Smooth muscle cell (in vitro differentiated cells): ENCODE data around the gene HDAC9. TPM values are rescaled to one million over a fixed set of nuclear protein-coding genes. Genes with fewer than 3 reads are reported as not detected.
A peak's percentile ranks its signal among the peaks of the same experiment; 100 is the strongest.

Experiments
- DNase-seq: peaks from one replicate; lab custom pipeline; 2025; ENCODE audit not compliant: unreplicated experiment; lab: John Stamatoyannopoulos, UW
- H2AFZ ChIP-seq: fragments of 200-600 bp; sonication (generic); 2 replicates; pipeline ENCODE4 v1.6.0; 2016; ENCODE audit warnings: antibody characterized with exemption, low read depth, mild to moderate bottlenecking
- H3F3A ChIP-seq: fragments of 200-600 bp; sonication (generic); 2 replicates; pipeline ENCODE4 v1.6.0; 2017; ENCODE audit warnings: antibody characterized with exemption, low read depth
- H3K27ac ChIP-seq: fragments of 200-600 bp; sonication (generic); 2 replicates; pipeline ENCODE4 v1.5.1; 2016; ENCODE audit warnings: low read depth, mild to moderate bottlenecking
- H3K27me3 ChIP-seq: fragments of 200-600 bp; sonication (generic); 2 replicates; pipeline ENCODE4 v1.6.1; 2016; ENCODE audit warnings: low read depth, mild to moderate bottlenecking
- H3K36me3 ChIP-seq: fragments of 200-600 bp; sonication (generic); 2 replicates; pipeline ENCODE4 v1.5.1; 2016; ENCODE audit warnings: low read depth
- H3K4me1 ChIP-seq: fragments of 200-600 bp; sonication (generic); 2 replicates; pipeline ENCODE4 v1.5.1; 2016; ENCODE audit warnings: low read depth
- H3K4me2 ChIP-seq: fragments of 200-600 bp; sonication (generic); 2 replicates; pipeline ENCODE4 v1.6.0; 2016; ENCODE audit warnings: mild to moderate bottlenecking
- H3K4me3 ChIP-seq: fragments of 200-600 bp; sonication (generic); 2 replicates; pipeline ENCODE4 v1.5.1; 2016; ENCODE audit warnings: mild to moderate bottlenecking
- H3K79me2 ChIP-seq: fragments of 200-600 bp; sonication (generic); 2 replicates; pipeline ENCODE4 v1.6.0; 2016; ENCODE audit warnings: low read depth, mild to moderate bottlenecking
- H3K9ac ChIP-seq: fragments of 200-600 bp; sonication (generic); 2 replicates; pipeline ENCODE4 v1.6.0; 2016; ENCODE audit warnings: low read depth
- H3K9me3 ChIP-seq: fragments of 200-600 bp; sonication (generic); replicated peaks from 2 replicates; pipeline ENCODE4 v1.5.1; 2016; ENCODE audit warnings: low read depth
- H4K20me1 ChIP-seq: fragments of 200-600 bp; sonication (generic); 2 replicates; pipeline ENCODE4 v1.6.0; 2016; ENCODE audit warnings: low read depth
- WGBS: methylation state at CpG from one replicate; pipeline ENCODE4 v1.1.7; 2016; ENCODE audit warnings: low lambda C conversion rate; 5-methylcytosine and 5-hydroxymethylcytosine counted together
- polyA plus RNA-seq: library from polyadenylated mRNA; unstranded; fragments of >200 nt; fragmentation: Nextera tagmentation; extraction: Ambion mirVana; gene quantifications from 2 replicates; pipeline ENCODE4 v1.2.1, GENCODE V29; 2016
- total RNA-seq: library from RNA; depleted of rRNA; stranded (reverse); fragments of >200 nt; gene quantifications from 2 replicates; pipeline ENCODE4 v1.2.3, GENCODE V29; 2014
- TF ChIP-seq, protein P1 (sequence below): fragments of 200-600 bp; sonication (generic); IDR thresholded peaks from 2 replicates; pipeline ENCODE4 v1.5.1; 2017; ENCODE audit warnings: borderline replicate concordance, mild to moderate bottlenecking, antibody characterized with exemption; ENCODE audit not compliant: insufficient read depth, poor library complexity, severe bottlenecking

The HDAC9 gene
- total and polyA plus RNA-seq, 2 experiments from 2014 or later: 2.2 to 7.1 TPM

DNA sequence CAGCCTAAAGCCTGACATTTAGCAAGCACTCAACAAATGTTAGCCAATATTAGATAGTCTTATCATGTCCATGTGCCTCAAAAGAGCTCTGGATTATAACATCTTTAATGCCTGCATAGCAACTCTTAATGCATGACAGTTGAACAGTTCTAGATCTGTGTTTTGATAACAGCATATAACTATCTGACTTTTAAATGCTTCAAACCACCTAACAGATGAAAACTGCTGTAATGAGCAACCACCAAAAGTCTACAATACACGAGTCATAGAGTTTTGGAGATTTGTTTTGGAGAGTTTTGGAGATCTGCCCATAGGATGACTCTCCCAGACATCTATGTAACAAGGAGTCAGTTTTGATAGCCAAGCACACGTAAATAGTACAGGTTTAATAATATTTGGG lies 394.6 kb downstream of the HDAC9 start:
- Histone ChIP-seq H3K9me3 (no peaks in the 10 kb centered on the region), H4K20me1 (no peaks in the 10 kb centered on the region), H3K4me1 (no peaks in the 10 kb centered on the region), H3K79me2 (no peaks in the 10 kb centered on the region), H3K4me2 (no peak overlapping the region), H3K36me3 (no peaks in the 10 kb centered on the region), H3F3A (peaks cover 4% of the 10 kb centered on the region), H2AFZ (peak overlapping the region; percentile 45), H3K27ac (peak overlapping the region; percentile 9), H3K4me3 (no peak overlapping the region), H3K9ac (no peak overlapping the region), H3K27me3 (no peaks in the 10 kb centered on the region)
- DNase-seq: no peak
- 24% methylated on average over 2 of the region's 2 CpGs for WGBS
- TF ChIP-seq, protein P1, sequence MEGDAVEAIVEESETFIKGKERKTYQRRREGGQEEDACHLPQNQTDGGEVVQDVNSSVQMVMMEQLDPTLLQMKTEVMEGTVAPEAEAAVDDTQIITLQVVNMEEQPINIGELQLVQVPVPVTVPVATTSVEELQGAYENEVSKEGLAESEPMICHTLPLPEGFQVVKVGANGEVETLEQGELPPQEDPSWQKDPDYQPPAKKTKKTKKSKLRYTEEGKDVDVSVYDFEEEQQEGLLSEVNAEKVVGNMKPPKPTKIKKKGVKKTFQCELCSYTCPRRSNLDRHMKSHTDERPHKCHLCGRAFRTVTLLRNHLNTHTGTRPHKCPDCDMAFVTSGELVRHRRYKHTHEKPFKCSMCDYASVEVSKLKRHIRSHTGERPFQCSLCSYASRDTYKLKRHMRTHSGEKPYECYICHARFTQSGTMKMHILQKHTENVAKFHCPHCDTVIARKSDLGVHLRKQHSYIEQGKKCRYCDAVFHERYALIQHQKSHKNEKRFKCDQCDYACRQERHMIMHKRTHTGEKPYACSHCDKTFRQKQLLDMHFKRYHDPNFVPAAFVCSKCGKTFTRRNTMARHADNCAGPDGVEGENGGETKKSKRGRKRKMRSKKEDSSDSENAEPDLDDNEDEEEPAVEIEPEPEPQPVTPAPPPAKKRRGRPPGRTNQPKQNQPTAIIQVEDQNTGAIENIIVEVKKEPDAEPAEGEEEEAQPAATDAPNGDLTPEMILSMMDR: no peak

DNA sequence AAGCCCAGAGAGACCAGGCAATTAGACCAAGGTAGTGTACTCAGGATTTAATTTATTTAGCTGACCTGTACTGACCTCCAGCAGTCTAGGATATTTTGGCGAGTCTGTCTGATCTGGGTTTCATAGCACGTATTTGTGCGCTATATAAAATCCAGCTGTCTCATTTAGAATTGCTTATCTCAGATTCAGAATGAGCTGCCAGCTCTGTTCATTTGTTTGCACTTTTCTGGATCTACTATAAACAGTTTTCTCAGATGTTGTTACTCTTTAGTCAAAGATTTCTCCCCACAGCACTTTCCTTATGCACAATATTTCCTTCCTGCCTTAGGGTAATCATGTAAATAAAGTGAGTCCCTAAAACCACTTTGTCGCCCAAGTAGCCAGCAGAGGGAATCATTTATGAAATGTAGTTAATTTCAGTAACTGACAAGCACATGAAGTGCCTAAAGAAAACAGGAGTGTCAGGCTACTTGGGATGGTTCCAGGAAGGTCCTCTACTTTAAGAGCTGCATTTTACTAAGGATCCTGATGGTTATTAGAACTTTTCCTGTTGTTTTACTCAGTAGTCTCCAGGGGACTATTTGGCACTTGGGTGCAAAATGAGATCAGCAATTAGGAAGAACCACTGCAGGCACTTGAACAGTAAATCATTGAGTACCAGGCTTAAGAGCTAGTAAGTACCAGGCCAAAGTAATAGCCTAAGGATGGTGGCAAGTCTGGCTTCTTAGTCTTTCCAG lies 395.5 kb downstream of the HDAC9 start:
- Histone ChIP-seq H3K4me1 (no peaks in the 10 kb centered on the region), H3K4me2 (peak overlapping the region; percentile 3), H3K9me3 (no peaks in the 10 kb centered on the region), H3K79me2 (no peaks in the 10 kb centered on the region), H3K4me3 (no peak overlapping the region), H4K20me1 (no peaks in the 10 kb centered on the region), H3K27ac (no peak overlapping the region), H3K36me3 (no peaks in the 10 kb centered on the region), H2AFZ (no peak overlapping the region), H3F3A (peaks cover 4% of the 10 kb centered on the region), H3K9ac (no peak overlapping the region), H3K27me3 (no peaks in the 10 kb centered on the region)
- DNase-seq: no peak
- TF ChIP-seq, protein P1: no peak
- 52% methylated on average over 4 of the region's 4 CpGs for WGBS

DNA sequence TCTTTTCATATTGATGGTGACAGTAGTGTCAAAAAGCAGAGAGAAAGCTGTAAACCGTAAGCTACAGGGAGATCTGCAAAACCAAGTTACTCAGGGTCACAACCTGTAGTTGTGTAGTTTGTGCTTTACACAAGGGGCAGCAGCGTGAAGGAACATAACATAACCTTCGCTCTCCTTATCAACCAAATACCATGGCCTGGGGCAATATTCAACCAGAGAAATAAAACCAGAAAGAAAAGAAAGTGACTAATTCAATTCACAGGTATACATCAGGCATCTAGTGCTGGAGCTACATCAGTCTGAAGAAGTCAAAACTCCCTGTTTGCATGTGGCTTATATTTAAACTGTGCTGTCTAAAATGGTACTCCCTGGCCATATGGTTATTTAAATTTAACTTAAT lies 397.6 kb downstream of the HDAC9 start:
- no peak overlapping the region for H3K9ac ChIP-seq
- no peak overlapping the region for H2AFZ ChIP-seq
- H3K4me3 ChIP-seq: no peak overlapping the region
- no peaks in the 10 kb centered on the region for H3K36me3 ChIP-seq
- H3K4me2 ChIP-seq: no peak overlapping the region
- H3F3A ChIP-seq: peaks cover 4% of the 10 kb centered on the region
- TF ChIP-seq, protein P1: no peak
- H3K4me1 ChIP-seq: peaks cover 4% of the 10 kb centered on the region
- 85% methylated on average over 3 of the region's 3 CpGs for WGBS
- no peaks in the 10 kb centered on the region for H3K27me3 ChIP-seq
- H3K9me3 ChIP-seq: no peaks in the 10 kb centered on the region
- H3K27ac ChIP-seq: no peak overlapping the region
- H4K20me1 ChIP-seq: no peaks in the 10 kb centered on the region
- DNase-seq: no peak
- no peaks in the 10 kb centered on the region for H3K79me2 ChIP-seq

DNA sequence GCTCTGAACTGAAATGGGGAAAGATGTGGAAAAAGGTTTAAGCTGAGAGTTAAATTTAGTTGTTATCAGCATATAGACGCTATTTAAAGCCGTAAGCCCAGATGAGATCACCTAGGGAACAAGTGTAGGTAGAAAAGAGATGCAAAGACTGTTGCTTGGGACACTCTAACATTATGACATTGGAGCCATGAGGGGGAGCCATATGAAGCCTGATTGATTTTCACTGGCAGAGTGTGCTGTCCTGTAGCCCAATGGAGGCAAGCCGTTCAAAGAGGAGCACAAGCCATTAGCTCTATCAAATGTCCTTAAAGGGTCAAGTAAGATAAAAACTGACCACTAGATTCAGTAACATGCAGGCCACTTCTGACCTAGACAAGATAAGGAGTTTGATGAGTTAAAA lies 398.6 kb downstream of the HDAC9 start:
- Histone ChIP-seq H3K4me3 (no peak overlapping the region), H3K36me3 (no peaks in the 10 kb centered on the region), H2AFZ (no peak overlapping the region), H3K4me1 (peaks cover 4% of the 10 kb centered on the region), H3K27ac (no peak overlapping the region), H3F3A (peaks cover 4% of the 10 kb centered on the region), H3K27me3 (no peaks in the 10 kb centered on the region), H3K79me2 (no peaks in the 10 kb centered on the region), H3K9ac (no peak overlapping the region), H3K4me2 (no peak overlapping the region), H4K20me1 (no peaks in the 10 kb centered on the region), H3K9me3 (no peaks in the 10 kb centered on the region)
- TF ChIP-seq, protein P1: no peak
- WGBS: 88% methylated on average over 3 of the region's 3 CpGs
- DNase-seq: no peak
